ENCODE measurements around the gene BIRC3. TPM values are rescaled to one million over a fixed set of nuclear protein-coding genes. Genes with fewer than 3 reads are reported as not detected.

Gene BIRC3
- 10 to 100 TPM in 2 of 3 donors, 1 to 10 TPM in 1; 2.6 to 30.0 (median 10.8) TPM for total RNA-seq

- H3K27ac ChIP-seq: peak within 1 kb of the TSS; percentile 83 to 88
- peak; percentile 19 to 61 (median 37) for TF ChIP-seq CTCF (IDR thresholded peaks at IDR 0.05)
- peak; percentile 62 to 67 (median 66) for TF ChIP-seq POLR2AphosphoS5 (IDR thresholded peaks at IDR 0.05)
- no peak for TF ChIP-seq POLR2A (IDR thresholded peaks at IDR 0.05)
- intact Hi-C loops (cut with DNase I; ENCODE audit: low total_unique reads): no loop called here
- H3K4me3 ChIP-seq: peak within 1 kb of the TSS; percentile 57 to 72 (median 67)
- DNase-seq (ENCODE audit: low spot score in 2 of 2): peak; percentile 71 to 87
- H3K9me3 ChIP-seq: no peaks in the 10 kb centered on the region
- H3K36me3 ChIP-seq: no peaks in the 10 kb centered on the region
- H3K4me1 ChIP-seq: no peaks in the 10 kb centered on the region
- H3K27me3 ChIP-seq: no peaks in the 10 kb centered on the region
Observed at GRCh38 chr11:102317099-102317767, at the start of gene BIRC3. Gene BIRC3, plus strand, starts transcription at chr11:102317484. Its CDS starts 7,026 bp downstream, at chr11:102324510.

- intact Hi-C loops (cut with DNase I; ENCODE audit: low total_unique reads): no loop called here
- Histone ChIP-seq H3K9me3 (no peaks in the 10 kb centered on the region), H3K36me3 (no peaks in the 10 kb centered on the region), H3K4me3 (peak overlapping the region; percentile 37 to 69 (median 50)), H3K27ac (peak overlapping the region; percentile 74 to 83), H3K27me3 (no peaks in the 10 kb centered on the region), H3K4me1 (no peaks in the 10 kb centered on the region)
- DNase-seq (ENCODE audit: low spot score in 2 of 2): no peak
- no peak for TF ChIP-seq POLR2A (IDR thresholded peaks at IDR 0.05)
- TF ChIP-seq POLR2AphosphoS5 (IDR thresholded peaks at IDR 0.05): no peak
- TF ChIP-seq CTCF (IDR thresholded peaks at IDR 0.05): no peak
Observed at GRCh38 chr11:102267609-102268008, 49.7 kb upstream of the BIRC3 start.

- peak overlapping the region; percentile 74 to 83 for H3K27ac ChIP-seq
- TF ChIP-seq POLR2AphosphoS5 (IDR thresholded peaks at IDR 0.05) (peak; percentile 45 to 54 (median 46)), POLR2A (IDR thresholded peaks at IDR 0.05) (no peak), CTCF (IDR thresholded peaks at IDR 0.05) (peak in 1 of 3 donors; percentile 56)
- no peaks in the 10 kb centered on the region for H3K27me3 ChIP-seq
- DNase-seq (ENCODE audit: low spot score in 2 of 2): peak; percentile 94 to 95
- H3K4me3 ChIP-seq: peak overlapping the region; percentile 37 to 69 (median 50)
- no peaks in the 10 kb centered on the region for H3K9me3 ChIP-seq
- intact Hi-C loops (cut with DNase I; ENCODE audit: low total_unique reads): no loop called here
- H3K4me1 ChIP-seq: no peaks in the 10 kb centered on the region
- H3K36me3 ChIP-seq: no peaks in the 10 kb centered on the region
Observed at GRCh38 chr11:102268083-102268984, 49.0 kb upstream of the BIRC3 start.

GRCh38 chr11:102268985-102269470, 48.3 kb upstream of the BIRC3 start:
- Histone ChIP-seq H3K4me3 (peak overlapping the region; percentile 37 to 69 (median 50)), H3K4me1 (no peaks in the 10 kb centered on the region), H3K27me3 (no peaks in the 10 kb centered on the region), H3K36me3 (no peaks in the 10 kb centered on the region), H3K9me3 (no peaks in the 10 kb centered on the region), H3K27ac (peak overlapping the region; percentile 74 to 83)
- DNase-seq (ENCODE audit: low spot score in 2 of 2): no peak
- TF ChIP-seq CTCF (IDR thresholded peaks at IDR 0.05) (no peak), POLR2A (IDR thresholded peaks at IDR 0.05) (no peak), POLR2AphosphoS5 (IDR thresholded peaks at IDR 0.05) (no peak)
- intact Hi-C loops (cut with DNase I; ENCODE audit: low total_unique reads): no loop called here

Measured in breast epithelium (tissue), 4 donors.